OCI-LY7 (cell line): Measurements from ENCODE around the gene COG2. TPM values are rescaled to one million over a fixed set of nuclear protein-coding genes. Genes with fewer than 3 reads are reported as not detected.
"Not testable (repeated sequence)": the region's sequence is repeated elsewhere in the genome, so short reads cannot be mapped to it uniquely, and the experiment has no call there.

Source experiments
- BruUV-seq: library from RNA; stranded (reverse); fragments of 400-500 nt; replicated peaks from 2 replicates; lab custom pipeline; 2021; lab: Mats Ljungman, UMichigan
- CTCF ChIA-PET: fragments of 300-600 bp; sonication (Branson Sonifier 250); formaldehyde crosslinking; loops from one replicate; lab custom pipeline; 2022; ENCODE audit warnings: antibody characterized with exemption; ENCODE audit not compliant: unreplicated experiment; lab: Charles Lee
- POLR2A ChIA-PET: fragments of 300-600 bp; sonication (Branson Sonifier 250); formaldehyde crosslinking; loops from one replicate; lab custom pipeline; 2022; ENCODE audit warnings: antibody characterized with exemption; lab: Charles Lee
- DNase-seq: peaks from one replicate; pipeline ENCODE4 v3.0.0-alpha.2; 2015; ENCODE audit warnings: low spot score
- H2AFZ ChIP-seq: fragments of 200-600 bp; sonication (generic), shearing (Covaris generic); 2 replicates; pipeline ENCODE4 v1.6.1; 2014; ENCODE audit warnings: mild to moderate bottlenecking, antibody characterized with exemption, low read length, moderate library complexity
- H3K27ac ChIP-seq: fragments of 200-600 bp; sonication (generic); 2 replicates; pipeline ENCODE4 v1.5.1; 2014; ENCODE audit warnings: mixed run types, low read depth, mild to moderate bottlenecking, moderate library complexity, low read length, inconsistent platforms; ENCODE audit not compliant: poor library complexity, severe bottlenecking
- H3K36me3 ChIP-seq: fragments of 200-600 bp; sonication (generic); 2 replicates; pipeline ENCODE4 v1.6.1; 2014; ENCODE audit warnings: mild to moderate bottlenecking, antibody characterized with exemption, low read length, moderate library complexity, mixed read lengths; ENCODE audit not compliant: insufficient read depth
- H3K4me1 ChIP-seq: fragments of 200-600 bp; sonication (generic); 2 replicates; pipeline ENCODE4 v1.5.1; 2014; ENCODE audit warnings: mild to moderate bottlenecking, low read length; ENCODE audit not compliant: insufficient read depth, poor library complexity, severe bottlenecking
- H3K4me2 ChIP-seq: fragments of 200-600 bp; sonication (generic); 2 replicates; pipeline ENCODE4 v1.6.1; 2014; ENCODE audit warnings: mild to moderate bottlenecking, low read length
- H3K4me3 ChIP-seq: fragments of 200-600 bp; sonication (generic); 2 replicates; pipeline ENCODE4 v1.5.1; 2014; ENCODE audit warnings: mild to moderate bottlenecking, low read depth, low read length; ENCODE audit not compliant: poor library complexity, severe bottlenecking
- H3K79me2 ChIP-seq: fragments of 200-600 bp; sonication (generic); 2 replicates; pipeline ENCODE4 v1.6.1; 2016; ENCODE audit warnings: low read depth, mild to moderate bottlenecking, low read length, moderate library complexity, mixed read lengths; ENCODE audit not compliant: insufficient read depth
- H3K9me2 ChIP-seq: fragments of 200-600 bp; sonication (generic); 2 replicates; pipeline ENCODE4 v1.6.1; 2016; ENCODE audit warnings: mild to moderate bottlenecking, low read length, mixed read lengths; ENCODE audit not compliant: insufficient read depth
- H3K9me3 ChIP-seq: fragments of 200-600 bp; sonication (generic); 2 replicates; pipeline ENCODE4 v1.6.1; 2014; ENCODE audit warnings: mild to moderate bottlenecking, mixed run types, low read length, mixed read lengths
- H4K20me1 ChIP-seq: fragments of 200-600 bp; sonication (generic); 2 replicates; pipeline ENCODE4 v1.6.1; 2014; ENCODE audit warnings: mild to moderate bottlenecking, antibody characterized with exemption, low read length, moderate library complexity, mixed read lengths; ENCODE audit not compliant: insufficient read depth
- EZH2phosphoT487 ChIP-seq: fragments of 200-600 bp; sonication (generic); IDR thresholded peaks from 2 replicates; pipeline ENCODE4 v1.6.1; 2018; ENCODE audit warnings: low read depth, borderline replicate concordance, mild to moderate bottlenecking, mixed run types, antibody characterized with exemption, low read length, moderate library complexity, mixed read lengths
- intact Hi-C: fragments of 100-400 bp; cut with micrococcal nuclease; formaldehyde crosslinking; loops from one replicate; pipeline ENCODE4 v1.10.0; 2022; ENCODE audit not compliant: unreplicated experiment
- total RNA-seq, 2 experiments: library from RNA; depleted of rRNA in 1 of 2; stranded (reverse); fragments of >200 nt in 1 of 2; shearing (Covaris generic) in 1 of 2; gene quantifications; 2 replicates each; pipeline ENCODE4 v1.2.3, GENCODE V29; 2014 to 2022
- TF ChIP-seq, protein P1 (sequence below): fragments of 200-600 bp; sonication (generic); conservative IDR thresholded peaks from 2 replicates; pipeline ENCODE4 v1.5.1; 2014; ENCODE audit warnings: mild to moderate bottlenecking, antibody characterized with exemption, low read length, moderate library complexity, mixed read lengths

The COG2 gene
- total RNA-seq, 2 experiments from 2014 or later: 30.5 to 35.3 TPM

DNA sequence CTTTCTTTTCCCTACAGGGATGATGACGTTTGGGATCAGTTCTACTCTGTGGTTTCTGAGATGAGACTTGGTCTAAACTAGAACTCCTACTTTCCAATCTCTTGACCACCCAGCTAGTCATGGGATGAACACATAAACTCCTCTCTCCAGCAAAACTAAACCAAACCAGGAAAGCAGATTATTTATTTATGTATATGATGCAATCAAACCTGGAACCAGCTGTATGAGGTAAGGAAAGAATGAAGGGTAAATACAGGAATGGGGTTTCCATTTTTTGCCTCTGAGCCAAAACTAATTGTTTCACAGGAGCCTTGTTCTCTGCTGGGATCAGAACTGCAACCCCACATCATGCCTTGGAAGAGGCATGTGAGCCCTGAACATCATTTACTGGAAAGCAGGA is 75.0 kb downstream of the COG2 start:
- intact Hi-C loops: no loop called here
- CTCF ChIA-PET: no interaction called here
- POLR2A ChIA-PET: interaction anchor here (0.7 kb wide), 1 partner anchor 56 kb away, joined by 3 read pairs; no protein-coding TSS in a partner anchor
- H3K27ac ChIP-seq: no peak overlapping the region
- no TSS peak for BruUV-seq
- no peaks in the 10 kb centered on the region for H3K9me2 ChIP-seq
- H3K4me1 ChIP-seq: no peaks in the 10 kb centered on the region
- no peaks in the 10 kb centered on the region for H3K79me2 ChIP-seq
- H4K20me1 ChIP-seq: no peaks in the 10 kb centered on the region
- no peak for DNase-seq
- no peak overlapping the region for H2AFZ ChIP-seq
- no peaks in the 10 kb centered on the region for H3K36me3 ChIP-seq
- H3K4me3 ChIP-seq: no peak overlapping the region
- no peaks in the 10 kb centered on the region for H3K9me3 ChIP-seq
- no peak for TF ChIP-seq EZH2phosphoT487
- TF ChIP-seq, protein P1, sequence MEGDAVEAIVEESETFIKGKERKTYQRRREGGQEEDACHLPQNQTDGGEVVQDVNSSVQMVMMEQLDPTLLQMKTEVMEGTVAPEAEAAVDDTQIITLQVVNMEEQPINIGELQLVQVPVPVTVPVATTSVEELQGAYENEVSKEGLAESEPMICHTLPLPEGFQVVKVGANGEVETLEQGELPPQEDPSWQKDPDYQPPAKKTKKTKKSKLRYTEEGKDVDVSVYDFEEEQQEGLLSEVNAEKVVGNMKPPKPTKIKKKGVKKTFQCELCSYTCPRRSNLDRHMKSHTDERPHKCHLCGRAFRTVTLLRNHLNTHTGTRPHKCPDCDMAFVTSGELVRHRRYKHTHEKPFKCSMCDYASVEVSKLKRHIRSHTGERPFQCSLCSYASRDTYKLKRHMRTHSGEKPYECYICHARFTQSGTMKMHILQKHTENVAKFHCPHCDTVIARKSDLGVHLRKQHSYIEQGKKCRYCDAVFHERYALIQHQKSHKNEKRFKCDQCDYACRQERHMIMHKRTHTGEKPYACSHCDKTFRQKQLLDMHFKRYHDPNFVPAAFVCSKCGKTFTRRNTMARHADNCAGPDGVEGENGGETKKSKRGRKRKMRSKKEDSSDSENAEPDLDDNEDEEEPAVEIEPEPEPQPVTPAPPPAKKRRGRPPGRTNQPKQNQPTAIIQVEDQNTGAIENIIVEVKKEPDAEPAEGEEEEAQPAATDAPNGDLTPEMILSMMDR: no peak
- no peak overlapping the region for H3K4me2 ChIP-seq

GRCh38 chr1:230721849-230722522 is 79.7 kb downstream of the COG2 start:
- DNase-seq, H3K27ac ChIP-seq, H3K9me3 ChIP-seq, H3K36me3 ChIP-seq, H3K4me2 ChIP-seq, H3K4me1 ChIP-seq, BruUV-seq, H3K79me2 ChIP-seq, H3K4me3 ChIP-seq, intact Hi-C loops, H4K20me1 ChIP-seq, H2AFZ ChIP-seq, H3K9me2 ChIP-seq, CTCF ChIA-PET: not testable (repeated sequence)
- POLR2A ChIA-PET: interaction anchor here (0.7 kb wide), 1 partner anchor 11 kb away, joined by 3 read pairs; no protein-coding TSS in a partner anchor

GRCh38 chr1:230725256-230726012 is 83.2 kb downstream of the COG2 start:
- intact Hi-C loops: no loop called here
- Histone ChIP-seq H3K9me2 (no peaks in the 10 kb centered on the region), H3K27ac (no peak overlapping the region), H3K9me3 (no peaks in the 10 kb centered on the region), H3K79me2 (no peaks in the 10 kb centered on the region), H2AFZ (no peak overlapping the region), H3K36me3 (no peaks in the 10 kb centered on the region), H4K20me1 (no peaks in the 10 kb centered on the region), H3K4me1 (no peaks in the 10 kb centered on the region), H3K4me3 (no peak overlapping the region), H3K4me2 (no peak overlapping the region)
- CTCF ChIA-PET: no interaction called here
- no peak for DNase-seq
- POLR2A ChIA-PET: no interaction called here
- TF ChIP-seq, protein P1: no peak
- TF ChIP-seq EZH2phosphoT487: no peak
- BruUV-seq: no TSS peak
